Endothelial cell of umbilical vein (primary cell): ENCODE measurements around the gene SLC5A6. TPM values are rescaled to one million over a fixed set of nuclear protein-coding genes. Genes with fewer than 3 reads are reported as not detected.

ENCODE experiments used
- BruUV-seq: library from RNA; stranded (reverse); fragments of 400-500 nt; replicated peaks from 2 replicates; lab custom pipeline; 2021; lab: Mats Ljungman, UMichigan
- CTCF ChIA-PET: fragments of 300-600, 350-600 bp; sonication (Branson Sonifier 250); formaldehyde crosslinking; loops from one replicate; lab custom pipeline; 2021; ENCODE audit warnings: antibody characterized with exemption, inconsistent platforms; lab: Charles Lee
- POLR2A ChIA-PET: fragments of 300-600, 350-600 bp; sonication (Branson Sonifier 250); formaldehyde crosslinking; loops from one replicate; lab custom pipeline; 2021; ENCODE audit warnings: antibody characterized with exemption, inconsistent platforms; lab: Charles Lee
- DNase-seq: peaks from one replicate; pipeline ENCODE4 v3.0.0-alpha.2; 2011; ENCODE audit warnings: low read depth, low spot score
- FAIRE-seq: peaks from 2 replicates; lab custom pipeline; 2011; peaks lifted over from hg19 to GRCh38; lab: Jason Lieb, UNC
- H2AFZ ChIP-seq: 2 replicates; pipeline ENCODE4 v1.6.0; 2012; ENCODE audit warnings: low read depth, low read length, control low read depth, inconsistent platforms
- H3K27ac ChIP-seq: 2 replicates; pipeline ENCODE4 v1.5.1; 2011; ENCODE audit warnings: low read depth, mild to moderate bottlenecking, control low read depth, low read length, moderate library complexity; ENCODE audit not compliant: insufficient read depth
- H3K27me3 ChIP-seq, 2 experiments: 2 replicates each; pipeline versions ENCODE4 v1.6.0 to v1.6.1; 2011; ENCODE audit warnings: low read length in 2 of 2, mixed read lengths in 1 of 2; ENCODE audit not compliant: control insufficient read depth in 2 of 2, insufficient read depth in 2 of 2
- H3K36me3 ChIP-seq, 2 experiments: 2 replicates in 1 of 2; 3 replicates in 1 of 2; pipeline ENCODE4 v1.5.1; 2011; ENCODE audit warnings: low read length in 2 of 2, mild to moderate bottlenecking in 1 of 2, moderate library complexity in 1 of 2; ENCODE audit not compliant: control insufficient read depth in 2 of 2, insufficient read depth in 2 of 2; ENCODE audit errors: extremely low read depth in 1 of 2
- H3K4me1 ChIP-seq: 3 replicates; pipeline ENCODE4 v1.5.1; 2011; ENCODE audit warnings: mild to moderate bottlenecking, low read length; ENCODE audit not compliant: control insufficient read depth, insufficient read depth; ENCODE audit errors: extremely low read depth
- H3K4me2 ChIP-seq: 2 replicates; pipeline ENCODE4 v1.6.1; 2011; ENCODE audit warnings: low read length, control low read depth, mixed read lengths; ENCODE audit not compliant: insufficient read depth
- H3K4me3 ChIP-seq, 3 experiments: fragments of 200-600 bp in 1 of 3; sonication (generic), shearing (Covaris generic) in 1 of 3; replicated peaks in 1 of 3; 2 replicates each; pipeline ENCODE4 v1.5.1; 2011 to 2016; ENCODE audit warnings: control low read depth in 3 of 3, low read length in 3 of 3, mild to moderate bottlenecking in 2 of 3, inconsistent platforms in 1 of 3, low read depth in 1 of 3, moderate library complexity in 1 of 3; ENCODE audit not compliant: insufficient read depth in 1 of 3
- H3K79me2 ChIP-seq: 2 replicates; pipeline ENCODE4 v1.6.0; 2012; ENCODE audit warnings: low read length, inconsistent platforms; ENCODE audit not compliant: control insufficient read depth, insufficient read depth
- H3K9ac ChIP-seq: replicated peaks from 2 replicates; pipeline ENCODE3; 2011; ENCODE audit warnings: low read length, control low read depth; ENCODE audit not compliant: insufficient read depth; ENCODE audit errors: extremely low read depth
- H3K9me1 ChIP-seq: replicated peaks from 3 replicates; pipeline ENCODE4 v1.6.0; 2011; ENCODE audit warnings: mild to moderate bottlenecking, low read length; ENCODE audit not compliant: control insufficient read depth, insufficient read depth; ENCODE audit errors: extremely low read depth
- H3K9me3 ChIP-seq: replicated peaks from 2 replicates; pipeline ENCODE4 v1.5.1; 2012; ENCODE audit warnings: low read length, inconsistent platforms; ENCODE audit not compliant: control insufficient read depth, insufficient read depth
- H4K20me1 ChIP-seq: replicated peaks from 2 replicates; pipeline ENCODE3; 2011; ENCODE audit warnings: mild to moderate bottlenecking, low read length; ENCODE audit not compliant: control insufficient read depth, insufficient read depth; ENCODE audit errors: extremely low read depth
- CTCF ChIP-seq, 2 donors: IDR thresholded peaks; 1 replicate in 1 of 2; 2 replicates in 1 of 2; pipeline ENCODE4 v1.5.1; 2011; ENCODE audit warnings: low read length in 2 of 2, mild to moderate bottlenecking in 2 of 2, moderate library complexity in 2 of 2, control low read depth in 1 of 2, inconsistent platforms in 1 of 2, low read depth in 1 of 2; ENCODE audit not compliant: insufficient read depth in 1 of 2; ENCODE audit errors: extremely low read depth in 1 of 2
- EZH2 ChIP-seq: IDR thresholded peaks from 2 replicates; pipeline ENCODE4 v1.6.1; 2012; ENCODE audit warnings: borderline replicate concordance, low read depth, mild to moderate bottlenecking, moderate library complexity, low read length, inconsistent platforms; ENCODE audit not compliant: severe bottlenecking
- FOS ChIP-seq: IDR thresholded peaks from 2 replicates; pipeline ENCODE4 v1.6.1; 2011; ENCODE audit warnings: mild to moderate bottlenecking, low read length, moderate library complexity, borderline replicate concordance; ENCODE audit not compliant: insufficient read depth
- GATA2 ChIP-seq: IDR thresholded peaks from 2 replicates; pipeline ENCODE4 v1.7.0; 2011; ENCODE audit warnings: low read depth, mild to moderate bottlenecking, moderate library complexity, mixed read lengths, low read length; ENCODE audit not compliant: insufficient read length, insufficient read depth
- MAX ChIP-seq: IDR thresholded peaks from 2 replicates; pipeline ENCODE4 v1.6.1; 2011; ENCODE audit not compliant: insufficient read depth, insufficient read length
- MYC ChIP-seq: IDR thresholded peaks from one replicate; pipeline ENCODE4 v1.6.1; 2011; ENCODE audit warnings: mild to moderate bottlenecking, low read depth, low read length
- POLR2A ChIP-seq: IDR thresholded peaks from 2 replicates; pipeline ENCODE4 v1.6.1; 2012; ENCODE audit warnings: low read depth, mild to moderate bottlenecking, control low read depth, low read length
- POLR2AphosphoS5 ChIP-seq: IDR thresholded peaks from 2 replicates; pipeline ENCODE4 v1.6.1; 2012; ENCODE audit warnings: low read depth, mild to moderate bottlenecking, control low read depth, low read length, moderate library complexity; ENCODE audit not compliant: insufficient read depth
- dilution Hi-C: fragments of 300-500 bp; cut with MboI; formaldehyde crosslinking; loops from one replicate; pipeline ENCODE4 v1.15.0; 2019; ENCODE audit warnings: low sequenced_read_pairs; ENCODE audit not compliant: extremely low pct_ligation_motif_present
- intact Hi-C: fragments of 100-400 bp; cut with micrococcal nuclease; formaldehyde crosslinking; loops from one replicate; pipeline ENCODE4 v1.10.0; 2022
- polyA plus RNA-seq, 4 experiments: library from polyadenylated mRNA; depleted of rRNA in 3 of 4; stranded (reverse) in 3 of 4; unstranded in 1 of 4; fragments of >200 nt; gene quantifications; 2 replicates each; pipeline versions ENCODE4 v1.2.1 to v1.2.3, GENCODE V29; 2011 to 2012; ENCODE audit warnings: missing spikeins in 1 of 4
- total RNA-seq: library from RNA; stranded (reverse); gene quantifications from 2 replicates; pipeline ENCODE4 v1.2.3, GENCODE V29; 2021

Gene SLC5A6
- total and polyA plus RNA-seq, 2 donors (not counting 3 experiments of a cell fraction or from before 2014, with no cell fraction given) = 52.0 to 92.5 TPM

GRCh38 chr2:27243391-27244130 lies 31.5 kb upstream of the SLC5A6 start:
- dilution Hi-C loops (no loop called here), intact Hi-C loops (no loop called here)
- H3K9me3 ChIP-seq = no peaks in the 10 kb centered on the region
- H3K27ac ChIP-seq = no peak overlapping the region
- H3K9me1 ChIP-seq = no peaks in the 10 kb centered on the region
- no peak for DNase-seq
- H3K27me3 ChIP-seq = no peaks in the 10 kb centered on the region
- TSS peak; percentile 78 for BruUV-seq
- H2AFZ ChIP-seq = no peak overlapping the region
- no peak overlapping the region for H3K4me2 ChIP-seq
- H3K79me2 ChIP-seq = no peaks in the 10 kb centered on the region
- no peak overlapping the region for H3K9ac ChIP-seq
- no peaks in the 10 kb centered on the region for H3K4me1 ChIP-seq
- no peaks in the 10 kb centered on the region for H4K20me1 ChIP-seq
- FAIRE-seq = no peak
- H3K4me3 ChIP-seq = no peak overlapping the region
- TF ChIP-seq CTCF (IDR thresholded peaks at IDR 0.05; ENCODE audit: extremely low read depth in 1 of 2, insufficient read depth in 1 of 2, low read depth in 1 of 2, low read length in 2 of 2) (no peak), GATA2 (no peak), POLR2AphosphoS5 (no peak), FOS (no peak), EZH2 (no peak), MYC (no peak), POLR2A (no peak), MAX (no peak)
- ChIA-PET POLR2A (no interaction called here), CTCF (no interaction called here)
- peaks cover 26 to 53% of the 10 kb centered on the region in 2 experiments for H3K36me3 ChIP-seq
